AG08395 (cell line): ENCODE results near the gene WDR43.
"Not testable (repeated sequence)": the region's sequence is repeated elsewhere in the genome, so short reads cannot be mapped to it uniquely, and the experiment has no call there.

Source experiments
- DNase-seq: peaks from one replicate; pipeline ENCODE4 v3.0.0; 2012; ENCODE audit warnings: mixed read lengths, low spot score

The WDR43 gene

DNA sequence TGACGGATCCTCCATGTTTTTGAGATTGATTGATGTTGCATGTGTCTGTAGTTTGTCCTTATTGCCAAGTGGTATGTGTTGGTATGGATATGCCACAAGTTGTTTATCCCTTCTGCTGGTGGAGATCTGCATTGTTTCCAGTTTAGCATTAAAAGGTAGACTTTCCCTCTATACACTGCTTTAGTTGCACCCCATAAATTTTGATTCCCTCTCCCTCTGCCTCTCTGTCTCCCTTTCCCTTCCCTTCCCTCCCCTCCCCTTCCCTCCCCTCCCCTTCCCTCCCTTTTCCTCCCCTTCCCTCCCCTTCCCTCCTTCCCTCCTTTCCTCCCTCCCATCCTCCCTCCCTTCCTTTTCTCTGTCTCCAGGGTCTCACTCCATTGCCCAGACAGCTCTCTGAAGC is 68.0 kb downstream of the WDR43 start:
- no peak for DNase-seq

DNA sequence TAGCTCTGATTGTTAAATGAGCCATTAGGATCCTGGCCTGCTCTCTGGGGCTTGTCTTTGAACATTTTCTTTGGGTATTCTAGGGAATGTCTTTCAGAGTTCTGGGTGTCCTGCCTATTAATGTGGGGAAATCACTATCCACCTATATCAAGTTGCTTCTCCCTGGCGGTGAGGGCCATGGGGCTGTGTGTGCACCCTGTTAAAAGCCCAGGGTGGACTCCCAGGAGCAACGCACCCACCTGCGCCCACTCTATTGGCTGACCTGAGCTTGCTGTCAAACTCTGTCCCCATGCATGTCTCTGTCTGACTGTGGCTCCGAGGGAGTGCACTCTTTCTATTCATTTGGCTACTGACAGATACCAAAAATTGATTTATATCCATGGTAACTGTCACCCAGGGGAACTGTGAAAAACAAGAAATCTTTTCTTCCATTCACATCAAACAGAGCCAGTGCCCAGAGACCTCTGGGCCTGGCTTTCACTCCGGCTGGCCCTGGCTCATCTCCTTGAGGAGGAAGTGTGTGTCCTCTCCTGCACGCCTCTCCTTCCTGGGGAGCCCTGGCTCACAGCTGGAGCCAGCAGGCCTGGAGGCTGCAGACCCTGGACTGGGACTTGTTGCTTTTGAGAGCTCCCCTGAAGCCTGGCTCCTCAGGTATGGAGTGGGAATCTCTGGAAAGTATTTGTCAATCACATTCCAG is 76.1 kb downstream of the WDR43 start:
- DNase-seq, result no peak

GRCh38 chr2:28972778-28973335 is 78.4 kb downstream of the WDR43 start:
- DNase-seq, result no peak

- no peak for DNase-seq
Observed at GRCh38 chr2:28974252-28974651, 79.8 kb downstream of the WDR43 start.

DNA sequence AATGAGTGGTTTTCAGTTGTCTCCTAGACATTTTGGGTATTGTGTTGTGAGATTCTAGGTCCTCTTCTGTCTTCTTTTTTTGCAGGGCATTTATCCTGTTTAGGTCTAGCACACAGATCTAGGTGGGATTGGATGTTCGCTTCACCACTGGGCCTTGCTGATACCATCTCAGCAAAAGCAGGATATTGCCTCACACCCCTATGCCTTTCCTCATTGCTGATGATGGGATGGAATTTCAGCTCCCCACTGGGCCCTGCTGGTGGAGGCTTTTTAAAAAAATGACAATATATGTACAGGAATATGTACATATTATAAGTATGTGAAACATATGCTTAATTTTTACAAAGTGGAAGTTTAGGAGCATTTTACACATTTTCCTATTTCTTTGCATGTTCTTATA is 81.2 kb downstream of the WDR43 start:
- no peak for DNase-seq

- DNase-seq, result peak; percentile 24
Observed at GRCh38 chr2:28976584-28976983, 82.1 kb downstream of the WDR43 start.

DNA sequence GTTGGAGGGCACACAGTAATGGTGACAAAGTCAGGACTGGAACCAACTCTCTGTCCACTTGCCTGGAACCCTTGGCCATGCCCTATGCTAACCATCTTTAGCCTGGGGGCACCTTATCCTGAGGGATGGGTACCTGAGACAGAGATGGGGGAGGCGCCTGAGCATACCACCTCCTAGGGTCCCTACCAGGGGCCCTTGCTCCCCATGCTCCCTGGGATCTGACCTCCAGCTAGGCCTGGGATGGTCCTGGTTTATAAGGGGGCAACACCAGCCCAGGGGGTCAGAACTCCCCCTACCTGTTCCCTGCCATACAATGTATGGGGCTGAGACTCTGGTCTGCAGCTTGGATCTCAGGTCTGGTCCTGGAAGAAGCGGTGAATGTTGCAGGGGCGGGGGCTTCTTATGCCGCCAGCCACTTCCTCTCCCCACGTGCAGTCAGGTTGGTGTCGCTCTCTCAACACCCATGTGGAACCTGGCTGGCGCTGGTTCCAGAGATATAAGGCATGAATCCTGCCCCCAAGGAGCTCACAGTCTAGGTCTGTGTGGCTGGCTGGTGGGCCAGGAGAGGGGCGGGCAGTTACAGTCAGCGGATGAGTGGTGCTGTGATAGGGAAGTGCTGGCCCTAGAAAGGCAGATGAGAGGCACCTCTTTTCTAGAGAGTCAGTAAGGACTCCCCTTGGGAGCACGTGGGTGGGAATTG is 82.9 kb downstream of the WDR43 start:
- no peak for DNase-seq

DNA sequence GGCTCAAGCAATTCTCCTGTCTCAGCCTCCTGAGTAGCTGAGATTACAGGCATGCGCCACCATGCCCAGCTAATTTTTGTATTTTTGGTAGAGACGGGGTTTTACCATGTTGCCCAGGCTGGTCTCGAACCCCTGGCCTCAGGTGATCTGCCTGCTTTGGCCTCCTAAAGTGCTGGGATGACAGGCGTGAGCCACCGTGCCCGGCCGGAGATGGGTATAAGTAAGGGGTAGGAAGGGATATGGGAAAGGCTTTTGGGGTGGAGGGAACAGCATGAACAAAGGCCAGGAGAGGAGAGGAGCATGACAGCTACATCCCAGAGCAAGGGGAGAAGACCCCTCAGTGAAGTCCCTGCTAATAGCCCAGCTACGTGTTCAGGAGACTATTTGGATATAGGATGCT is 83.5 kb downstream of the WDR43 start:
- not testable (repeated sequence) for DNase-seq

GRCh38 chr2:28978606-28979005 is 84.1 kb downstream of the WDR43 start:
- DNase-seq, result no peak

DNA sequence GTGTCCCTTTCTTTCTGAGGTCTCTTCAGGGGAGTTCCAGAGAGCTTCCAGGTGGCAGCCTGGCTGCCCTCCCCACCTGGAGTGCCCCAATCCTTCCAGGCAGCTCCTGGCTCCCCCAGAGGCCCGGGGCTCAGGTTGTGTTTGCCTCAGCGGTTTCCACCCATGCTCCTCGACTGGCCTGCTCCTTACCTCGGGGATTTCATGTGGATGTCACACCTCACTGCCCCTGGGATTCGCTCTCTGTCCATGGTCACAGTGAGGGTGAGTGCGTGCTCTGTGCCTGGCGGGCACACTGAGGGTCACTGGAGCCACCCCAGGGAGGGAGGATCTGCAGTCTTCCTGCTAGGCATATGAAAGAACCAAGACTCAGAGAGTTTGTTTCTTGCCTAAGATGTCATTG is 84.6 kb downstream of the WDR43 start:
- DNase-seq, result no peak

DNA sequence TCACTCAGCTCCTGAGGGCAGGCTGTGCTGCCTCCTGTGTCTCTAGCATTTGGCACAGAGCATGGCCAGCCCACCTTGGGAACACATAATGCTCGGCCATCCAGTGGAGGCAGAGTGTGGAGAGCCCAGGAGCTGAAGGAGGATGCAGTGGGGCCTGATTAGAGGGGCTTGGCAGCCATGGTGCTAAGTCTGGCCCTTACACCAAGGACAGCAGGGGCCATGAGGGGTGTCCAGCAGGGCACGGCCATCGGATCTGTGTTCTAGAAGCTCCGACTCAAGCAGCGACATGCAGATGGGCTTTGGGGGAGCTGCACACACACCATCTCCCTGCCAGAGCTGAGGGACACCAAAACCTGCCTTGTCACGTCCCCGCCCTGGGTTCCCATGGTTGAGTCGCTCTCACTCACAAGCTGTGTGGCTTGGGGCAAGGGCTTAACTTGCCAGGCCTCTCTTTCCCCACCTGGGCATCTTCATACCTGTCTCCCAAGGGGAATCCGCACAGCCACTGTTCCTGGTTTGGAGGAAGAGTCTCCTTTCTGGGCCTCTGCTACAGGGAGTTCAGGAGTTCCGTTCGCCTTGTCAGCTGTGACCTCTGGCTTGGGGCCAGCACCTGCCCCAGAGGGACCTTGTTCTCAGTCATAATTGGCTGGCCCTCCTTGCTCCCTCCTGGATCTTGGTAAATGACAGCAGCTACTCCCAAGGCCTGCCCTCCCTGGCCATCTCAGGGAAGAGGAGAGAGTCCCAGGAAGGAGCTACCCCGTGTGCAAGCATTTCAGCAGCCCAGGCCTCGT is 85.3 kb downstream of the WDR43 start:
- no peak for DNase-seq

DNA sequence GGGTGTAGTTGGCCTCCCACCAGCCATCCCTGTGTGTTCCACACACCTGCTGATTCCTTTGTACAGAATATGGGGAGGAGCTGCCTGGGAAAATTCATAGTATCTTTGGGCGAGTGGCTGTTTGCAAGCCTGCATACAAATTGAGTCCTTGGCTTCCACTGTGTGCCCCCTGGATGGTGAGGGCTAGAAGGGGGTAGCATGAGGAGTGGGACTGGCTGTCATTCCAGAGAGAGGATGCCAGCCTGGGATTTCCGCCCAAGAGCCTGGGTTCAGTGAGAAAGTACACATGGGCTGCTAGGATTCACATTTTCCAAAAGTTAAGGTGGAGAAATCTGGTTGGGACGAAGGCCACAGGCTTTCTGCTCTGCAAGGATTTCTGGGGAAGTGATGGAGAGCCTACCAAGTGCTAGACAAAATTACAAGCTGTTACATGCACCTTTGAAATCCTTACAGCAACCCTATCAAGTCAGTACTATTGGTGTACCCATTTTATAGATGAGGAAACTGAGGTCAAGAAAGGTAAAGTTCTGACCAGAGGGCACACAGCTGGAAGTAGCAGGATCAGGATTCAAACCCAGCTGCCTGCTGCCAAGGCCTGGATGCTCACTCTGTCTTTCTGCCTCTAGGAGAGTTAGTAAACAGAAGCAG is 86.0 kb downstream of the WDR43 start:
- no peak for DNase-seq

DNA sequence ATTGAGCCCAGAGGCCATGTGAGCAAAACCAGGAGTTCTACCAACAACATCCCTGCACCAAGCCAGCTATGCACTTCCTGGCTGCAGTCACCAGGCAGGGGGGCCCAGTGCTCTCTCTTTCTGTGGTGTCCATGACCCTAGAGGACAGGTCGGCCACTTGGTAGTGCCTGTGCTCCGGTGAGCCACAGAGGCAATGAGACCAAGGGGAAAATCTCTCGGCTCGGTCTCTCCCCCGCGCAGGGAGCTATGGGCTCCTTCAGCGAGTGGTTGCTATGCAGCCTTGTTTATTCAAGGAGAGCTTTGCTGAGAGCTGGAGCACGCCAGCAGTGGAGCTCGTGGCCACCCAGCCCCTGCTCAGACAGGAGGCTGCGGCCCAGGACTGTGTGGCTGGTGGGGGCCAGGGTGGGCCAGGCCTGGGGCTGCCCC is 86.6 kb downstream of the WDR43 start, which contains the start of gene TOGARAM2:
TSS of gene TOGARAM2 (plus strand) at position 283 of the 426 bp plus-strand sequence. CDS start 13,537 bp downstream, outside the sequence.
- peak; percentile 46 for DNase-seq

DNA sequence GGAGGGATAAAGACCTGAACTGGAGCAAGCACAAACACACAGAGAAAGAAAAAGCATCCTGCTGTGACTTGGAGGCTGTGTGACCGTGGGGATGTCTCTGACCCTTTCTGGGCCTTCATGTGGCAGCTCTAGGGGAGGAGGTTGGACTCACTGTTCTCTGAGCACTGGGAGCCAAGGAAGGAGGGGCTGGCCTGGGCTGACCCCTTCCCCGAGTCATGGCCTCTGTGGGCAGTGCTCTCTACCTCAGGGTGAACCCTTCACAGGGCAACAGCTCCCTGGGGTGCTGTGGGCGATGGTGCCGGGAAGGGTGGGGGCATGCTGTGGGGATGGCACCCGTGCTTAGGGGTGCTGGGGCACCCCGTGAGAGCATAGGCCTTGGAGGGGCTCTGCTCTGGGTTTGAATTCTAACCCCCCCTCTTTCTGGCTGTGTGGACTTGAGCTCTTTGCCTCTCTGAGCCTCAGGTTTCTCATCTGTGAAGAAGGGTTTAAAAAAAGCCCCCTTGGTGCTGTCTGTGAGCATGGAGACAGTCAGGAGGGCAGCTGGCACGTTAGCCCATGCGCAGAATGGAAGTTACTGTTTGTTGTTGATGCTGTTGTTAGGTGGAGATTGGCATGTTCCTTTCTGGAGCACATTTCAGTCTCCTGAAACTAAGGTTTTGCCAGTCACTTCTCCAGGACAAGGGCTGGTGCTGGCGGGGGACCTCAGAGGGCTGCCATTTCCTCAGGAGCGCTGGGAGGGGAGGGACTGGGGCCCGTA is 87.3 kb downstream of the WDR43 start:
- peak; percentile 36 for DNase-seq

DNA sequence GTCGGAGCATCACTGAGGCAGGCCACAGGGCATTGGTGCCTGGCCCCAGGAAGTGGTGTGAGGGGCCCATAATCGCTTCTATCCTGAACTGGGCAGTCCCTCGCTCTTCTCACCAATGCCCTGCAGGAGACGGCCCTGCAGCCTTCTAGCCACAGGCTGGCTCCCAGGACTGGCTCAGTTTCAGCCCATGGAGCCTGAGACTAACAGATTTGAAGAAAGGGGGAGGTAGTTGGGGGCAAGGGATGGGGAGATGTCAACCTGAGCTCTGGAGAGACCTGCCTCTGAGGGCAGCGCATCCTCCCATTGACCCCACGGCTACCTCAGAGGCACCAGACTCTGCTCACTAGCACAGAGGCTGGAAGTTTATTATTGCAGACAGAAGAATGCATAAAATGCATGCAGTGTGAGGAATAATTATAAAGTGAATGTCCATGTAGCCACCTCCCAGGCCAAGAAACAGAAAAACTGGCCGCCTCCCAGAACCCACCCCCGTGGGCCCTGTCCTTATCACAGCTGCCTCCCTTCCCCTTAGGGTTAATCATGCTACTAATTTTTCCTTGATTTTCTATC is 88.0 kb downstream of the WDR43 start:
- no peak for DNase-seq

GRCh38 chr2:28986429-28986828 is 92.0 kb downstream of the WDR43 start:
- DNase-seq, result no peak

- no peak for DNase-seq
Observed at GRCh38 chr2:28989973-28990372, 95.5 kb downstream of the WDR43 start.

- no peak for DNase-seq
Observed at GRCh38 chr2:28990445-28990844, 96.0 kb downstream of the WDR43 start.

GRCh38 chr2:28991021-28991420 is 96.6 kb downstream of the WDR43 start:
- peak; percentile 33 for DNase-seq

DNA sequence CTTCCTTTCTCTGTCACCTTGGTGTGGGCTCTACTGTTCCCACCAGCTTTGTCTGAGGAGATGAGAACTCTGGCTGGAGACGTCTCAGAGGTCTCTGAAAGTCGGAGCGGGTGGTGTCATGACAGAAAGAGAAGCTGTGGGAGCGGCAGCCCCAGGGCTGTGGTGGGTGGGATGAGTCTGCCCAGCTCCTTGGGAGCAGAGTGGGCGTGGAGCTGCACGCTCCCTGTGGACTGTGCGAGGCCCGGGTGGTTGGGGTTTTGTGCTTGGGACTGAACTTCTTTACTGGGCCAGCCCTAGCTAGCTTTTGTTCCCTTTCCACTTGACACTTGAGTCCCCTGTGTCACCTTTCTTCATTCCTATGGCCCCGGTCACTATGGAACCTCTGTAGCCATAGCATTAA is 97.0 kb downstream of the WDR43 start:
- no peak for DNase-seq
